HUES64 (cell line): ENCODE results near the gene ADNP.

Source experiments
- H3K27ac ChIP-seq: 2 replicates; pipeline ENCODE4 v1.7.0; 2013; ENCODE audit warnings: low read depth, low read length, inconsistent platforms
- H3K27me3 ChIP-seq: 2 replicates; pipeline ENCODE4 v1.6.1; 2013; ENCODE audit warnings: mild to moderate bottlenecking, low read length; ENCODE audit not compliant: insufficient read depth
- H3K36me3 ChIP-seq: 2 replicates; pipeline ENCODE4 v1.6.1; 2013; ENCODE audit warnings: mild to moderate bottlenecking, low read length; ENCODE audit not compliant: insufficient read depth
- H3K4me1 ChIP-seq: 2 replicates; pipeline ENCODE4 v1.6.1; 2013; ENCODE audit warnings: mild to moderate bottlenecking, low read length, moderate library complexity; ENCODE audit not compliant: insufficient read depth
- H3K4me3 ChIP-seq: 2 replicates; pipeline ENCODE4 v1.5.1; 2013; ENCODE audit warnings: mild to moderate bottlenecking, low read length, moderate library complexity
- H3K9ac ChIP-seq: 2 replicates; pipeline ENCODE4 v1.6.1; 2013; ENCODE audit warnings: mild to moderate bottlenecking, low read depth, low read length
- H3K9me3 ChIP-seq: 2 replicates; pipeline ENCODE4 v1.6.1; 2013; ENCODE audit warnings: low read depth, low read length; ENCODE audit not compliant: insufficient read depth
- WGBS: fragments of 150-250, 120-280 bp; methylation state at CpG from one replicate; pipeline ENCODE4 v1.1.7; 2013; ENCODE audit warnings: missing lambda C conversion rate; 5-methylcytosine and 5-hydroxymethylcytosine counted together

ADNP gene

DNA sequence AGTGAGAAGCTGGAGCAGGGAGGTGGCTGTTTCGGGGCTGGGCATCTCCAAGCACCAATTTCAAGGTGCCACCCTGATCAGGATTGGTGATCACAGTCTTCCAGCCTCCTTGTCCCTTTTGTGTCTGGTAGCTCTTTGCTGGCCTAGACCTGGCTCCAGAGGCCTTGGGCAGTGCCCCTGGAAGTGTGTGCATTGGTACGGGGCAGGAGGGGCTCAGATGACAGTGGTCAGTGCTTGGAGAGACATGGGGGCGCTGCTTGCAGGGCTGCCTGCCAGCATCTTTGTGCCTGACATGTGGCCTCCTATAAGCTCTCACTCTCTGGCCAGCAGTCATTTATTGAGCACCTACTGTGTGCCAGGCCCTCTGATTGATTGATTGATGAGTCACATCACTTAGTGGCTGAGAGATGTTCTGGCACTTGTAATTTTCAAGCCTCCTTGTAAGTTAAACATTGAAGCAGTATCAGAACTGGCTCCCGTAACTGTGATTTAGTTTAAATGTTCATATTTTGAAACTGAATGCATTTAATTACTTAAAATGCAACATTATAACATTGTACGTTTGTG lies 74.7 kb downstream of the ADNP start:
- Histone ChIP-seq H3K27ac (no peak overlapping the region), H3K4me1 (0 out of 2 replicates have a peak, but pooled peaks cover under 1% of the 10 kb centered on the region), H3K4me3 (no peak overlapping the region), H3K9ac (no peak overlapping the region), H3K9me3 (no peaks in the 10 kb centered on the region), H3K36me3 (no peaks in the 10 kb centered on the region), H3K27me3 (no peaks in the 10 kb centered on the region)
- 95% methylated on average over 4 of the region's 5 CpGs for WGBS

DNA sequence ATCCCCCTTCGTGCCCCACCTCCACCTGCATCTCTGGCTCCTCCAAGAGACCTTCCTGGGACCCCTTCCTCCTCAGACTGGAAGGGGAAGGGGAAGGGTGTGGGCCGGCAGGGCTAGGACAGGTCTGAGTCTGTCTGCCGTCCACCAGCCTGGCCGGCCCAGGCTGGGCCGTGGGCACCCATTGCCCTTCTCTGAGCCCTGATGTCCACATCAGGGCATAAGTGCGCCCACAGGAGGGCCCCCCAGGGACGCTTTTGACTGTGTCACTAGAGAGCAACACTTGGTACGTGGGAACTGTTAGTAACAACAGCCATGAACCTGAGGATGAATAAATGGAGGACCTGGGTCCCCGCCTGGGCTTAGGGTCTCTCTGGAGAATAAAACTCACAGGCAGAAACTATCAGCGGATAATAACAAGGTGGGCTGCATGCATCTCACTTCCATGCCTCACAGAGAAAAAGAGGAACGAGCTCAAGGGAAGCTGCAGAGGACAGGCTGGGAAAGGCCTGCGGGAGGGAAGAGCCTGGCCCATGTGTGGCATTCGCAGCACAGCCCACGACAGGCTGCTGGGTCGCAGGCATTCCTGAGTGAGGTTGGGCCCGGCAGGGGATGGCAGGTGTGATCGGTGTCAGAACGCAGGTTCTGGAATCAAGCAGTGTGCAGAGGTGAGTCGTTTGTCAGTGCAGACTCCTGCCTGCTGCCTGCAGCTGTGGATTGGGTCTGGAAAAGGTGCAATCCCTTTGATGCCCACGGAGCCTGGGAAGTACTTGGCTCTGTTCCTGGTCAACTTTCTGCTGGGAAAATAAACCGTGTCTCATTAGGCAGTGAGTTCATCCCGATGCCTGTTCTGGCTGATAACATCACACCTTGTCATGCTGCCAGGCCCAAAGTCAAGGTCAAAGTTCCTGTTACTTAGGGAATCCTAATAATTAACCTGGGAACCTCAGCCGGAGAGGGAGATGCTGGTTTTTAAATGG lies 75.5 kb downstream of the ADNP start:
- no peak overlapping the region for H3K27ac ChIP-seq
- 0 out of 2 replicates have a peak, but pooled peaks cover 7% of the 10 kb centered on the region for H3K4me1 ChIP-seq
- no peak overlapping the region for H3K9ac ChIP-seq
- H3K4me3 ChIP-seq = no peak overlapping the region
- H3K36me3 ChIP-seq = no peaks in the 10 kb centered on the region
- 74% methylated on average over 23 of the region's 23 CpGs for WGBS
- H3K9me3 ChIP-seq = no peaks in the 10 kb centered on the region
- H3K27me3 ChIP-seq = no peaks in the 10 kb centered on the region

DNA sequence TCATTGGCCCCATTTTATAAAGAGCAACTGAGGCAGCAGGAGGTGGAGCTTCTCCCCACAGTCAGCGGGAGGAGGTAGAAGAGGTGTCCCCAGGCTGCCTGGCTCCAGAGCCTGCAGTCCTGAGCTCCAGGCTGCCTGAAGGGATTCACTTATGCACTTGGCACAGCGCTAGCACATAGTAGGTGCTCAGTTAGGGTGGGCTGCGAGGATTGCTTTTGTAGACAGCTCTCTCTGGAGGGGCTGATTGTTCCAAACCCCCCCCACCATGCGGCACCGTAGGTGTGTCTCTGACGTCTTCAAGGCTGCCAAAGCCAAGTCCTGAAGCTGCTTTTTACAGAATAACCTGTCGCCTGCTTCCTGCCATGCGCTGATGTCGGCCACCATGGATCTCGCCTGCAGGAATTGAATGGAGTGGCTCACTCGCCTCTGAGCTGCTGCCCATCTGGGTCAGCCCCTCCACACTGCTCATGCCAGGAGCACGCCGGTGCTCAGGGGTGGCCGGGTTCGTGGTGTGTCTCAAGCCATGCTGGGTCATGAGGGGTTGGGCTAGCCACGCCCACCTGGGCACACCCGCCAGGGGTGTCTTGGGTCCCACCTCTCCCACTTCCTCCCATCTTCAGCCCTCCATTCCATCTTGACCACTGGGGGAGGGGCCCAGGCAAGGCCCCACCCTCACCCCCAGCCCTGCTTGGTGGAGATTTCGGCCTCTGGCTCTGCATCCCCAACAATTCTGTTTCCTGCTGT lies 76.6 kb downstream of the ADNP start:
- Histone ChIP-seq H3K27me3 (no peaks in the 10 kb centered on the region), H3K36me3 (no peaks in the 10 kb centered on the region), H3K4me3 (no peak overlapping the region), H3K9ac (no peak overlapping the region), H3K9me3 (no peaks in the 10 kb centered on the region), H3K4me1 (0 out of 2 replicates have a peak, but pooled peaks cover 7% of the 10 kb centered on the region), H3K27ac (no peak overlapping the region)
- 91% methylated on average over 18 of the region's 18 CpGs for WGBS

DNA sequence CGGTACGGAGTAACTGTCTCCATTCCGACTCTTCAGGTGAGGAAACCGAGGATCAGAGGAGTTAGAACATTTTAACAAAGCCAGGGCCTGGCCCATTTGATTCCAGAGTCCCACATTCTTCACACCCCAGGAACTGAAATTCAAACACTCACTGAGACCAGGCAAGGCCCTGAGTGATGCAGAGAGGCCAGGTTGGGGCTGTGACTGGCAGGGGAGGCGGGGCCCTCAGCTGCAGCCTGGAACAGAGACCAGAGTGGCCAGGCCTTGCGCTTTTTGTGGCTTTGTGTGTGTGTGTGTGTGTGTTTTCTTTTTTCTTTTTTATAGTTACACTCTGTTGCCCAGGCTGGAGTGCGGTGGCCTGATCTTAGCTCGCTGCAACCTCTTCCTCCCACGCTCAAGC lies 79.2 kb downstream of the ADNP start:
- no peaks in the 10 kb centered on the region for H3K27me3 ChIP-seq
- no peak overlapping the region for H3K9ac ChIP-seq
- no peak overlapping the region for H3K4me3 ChIP-seq
- 0 out of 2 replicates have a peak, but pooled peaks cover 7% of the 10 kb centered on the region for H3K4me1 ChIP-seq
- H3K27ac ChIP-seq = no peak overlapping the region
- H3K36me3 ChIP-seq = no peaks in the 10 kb centered on the region
- WGBS = 89% methylated on average over 9 of the region's 9 CpGs
- no peaks in the 10 kb centered on the region for H3K9me3 ChIP-seq

DNA sequence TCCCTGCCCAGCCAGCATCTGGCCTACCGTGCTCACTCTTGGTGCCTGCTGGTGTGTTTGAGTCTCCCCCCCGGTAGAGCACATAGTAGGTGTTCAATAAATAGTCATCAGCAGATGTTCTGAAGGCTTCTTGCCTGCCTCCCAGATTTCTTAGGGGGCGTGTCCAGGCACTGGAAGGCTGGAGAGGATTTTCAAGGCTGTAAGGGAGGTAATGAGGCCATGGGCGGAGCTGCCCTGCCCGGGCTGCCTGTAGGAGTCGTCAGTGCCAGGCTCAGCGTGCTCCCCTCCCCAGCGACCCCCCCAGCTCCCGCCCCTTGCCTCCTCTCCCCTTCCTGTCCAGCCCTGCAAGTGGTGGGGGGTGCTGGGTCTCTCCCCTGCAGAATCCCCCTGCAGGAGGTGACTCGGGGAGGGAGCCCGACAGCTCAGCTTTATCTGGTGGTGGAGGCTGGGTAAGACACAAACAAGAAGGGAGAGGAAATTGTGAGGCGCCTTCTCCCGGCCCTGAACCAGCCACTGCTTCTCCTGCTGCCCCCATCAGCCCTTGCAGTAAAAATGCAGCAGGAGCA lies 80.4 kb downstream of the ADNP start:
- Histone ChIP-seq H3K4me1 (0 out of 2 replicates have a peak, but pooled peaks cover 7% of the 10 kb centered on the region), H3K9me3 (no peaks in the 10 kb centered on the region), H3K9ac (no peak overlapping the region), H3K27ac (0 out of 2 replicates have a peak overlapping the region, but pooled peaks have one; percentile 35), H3K36me3 (no peaks in the 10 kb centered on the region), H3K27me3 (no peaks in the 10 kb centered on the region), H3K4me3 (no peak overlapping the region)
- 43% methylated on average over 10 of the region's 13 CpGs for WGBS

DNA sequence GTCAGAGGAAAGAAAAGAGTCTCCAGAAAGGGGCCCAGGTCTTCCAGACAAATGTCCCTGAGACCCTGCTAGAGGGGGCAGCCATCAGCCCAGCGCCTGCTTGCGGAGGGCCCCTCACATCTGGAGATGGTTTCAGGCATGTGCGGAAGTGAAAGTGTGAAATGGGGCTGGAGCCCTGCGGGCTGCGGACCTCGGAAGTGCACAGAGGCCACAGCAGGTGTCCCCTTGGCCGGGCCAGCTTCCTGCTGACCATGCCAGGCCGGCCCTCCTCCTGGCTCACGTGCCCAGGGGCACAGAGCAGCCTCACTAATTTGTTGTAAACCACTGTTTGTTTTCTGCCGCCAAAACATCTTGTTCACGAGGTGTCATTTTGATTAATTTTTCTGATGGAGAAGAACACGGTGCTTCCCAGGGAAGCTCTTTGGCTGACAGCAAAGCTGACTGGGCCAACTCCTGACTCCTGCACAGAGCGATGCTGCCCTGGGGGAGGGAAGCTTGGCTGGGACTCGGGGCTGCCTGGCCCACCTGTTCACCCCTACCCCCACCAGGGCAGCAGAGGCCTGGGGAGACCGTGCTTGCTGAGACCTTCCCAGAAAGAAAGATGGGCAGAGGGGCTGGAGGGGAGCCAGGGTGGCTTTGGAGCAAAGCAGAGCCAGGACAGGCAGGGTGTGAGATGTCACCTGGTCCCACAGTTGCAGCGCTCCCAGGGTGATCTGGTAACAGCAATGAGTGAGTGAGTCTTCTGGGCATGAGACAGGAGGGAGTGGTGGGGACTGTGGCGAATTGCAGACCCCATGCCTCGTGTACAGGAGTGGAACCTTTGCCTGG lies 82.2 kb downstream of the ADNP start:
- 0 out of 2 replicates have a peak, but pooled peaks cover 7% of the 10 kb centered on the region for H3K4me1 ChIP-seq
- H3K9me3 ChIP-seq = no peaks in the 10 kb centered on the region
- no peaks in the 10 kb centered on the region for H3K27me3 ChIP-seq
- no peak overlapping the region for H3K27ac ChIP-seq
- no peak overlapping the region for H3K9ac ChIP-seq
- no peak overlapping the region for H3K4me3 ChIP-seq
- no peaks in the 10 kb centered on the region for H3K36me3 ChIP-seq
- 63% methylated on average over 18 of the region's 18 CpGs for WGBS

DNA sequence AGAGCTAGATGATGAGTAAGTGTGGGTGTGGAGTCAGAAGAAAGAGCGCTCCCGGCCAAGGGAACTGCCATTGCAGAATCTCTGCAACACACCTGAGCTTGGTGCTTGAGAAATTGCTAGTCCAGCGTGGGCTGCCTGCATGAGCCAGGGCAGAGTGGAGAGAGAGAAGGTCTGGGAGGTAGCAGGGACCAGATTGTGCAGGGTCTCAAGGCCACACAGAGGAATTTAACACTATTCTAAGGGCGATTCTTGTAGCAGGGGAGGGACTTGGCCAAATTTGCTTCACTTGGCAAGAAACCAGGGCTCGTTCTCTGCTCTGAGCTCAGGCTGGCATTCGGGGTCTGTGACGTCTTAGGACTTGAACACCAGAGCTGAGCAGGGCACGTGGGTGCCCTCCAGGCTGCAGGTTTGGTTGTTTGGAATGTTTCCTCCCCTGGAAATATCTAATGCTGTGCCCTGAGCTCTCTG lies 82.9 kb downstream of the ADNP start:
- H3K36me3 ChIP-seq = no peaks in the 10 kb centered on the region
- H3K9me3 ChIP-seq = no peaks in the 10 kb centered on the region
- H3K27ac ChIP-seq = no peak overlapping the region
- 81% methylated on average over 8 of the region's 8 CpGs for WGBS
- no peaks in the 10 kb centered on the region for H3K27me3 ChIP-seq
- 0 out of 2 replicates have a peak, but pooled peaks cover 7% of the 10 kb centered on the region for H3K4me1 ChIP-seq
- H3K4me3 ChIP-seq = no peak overlapping the region
- H3K9ac ChIP-seq = no peak overlapping the region

DNA sequence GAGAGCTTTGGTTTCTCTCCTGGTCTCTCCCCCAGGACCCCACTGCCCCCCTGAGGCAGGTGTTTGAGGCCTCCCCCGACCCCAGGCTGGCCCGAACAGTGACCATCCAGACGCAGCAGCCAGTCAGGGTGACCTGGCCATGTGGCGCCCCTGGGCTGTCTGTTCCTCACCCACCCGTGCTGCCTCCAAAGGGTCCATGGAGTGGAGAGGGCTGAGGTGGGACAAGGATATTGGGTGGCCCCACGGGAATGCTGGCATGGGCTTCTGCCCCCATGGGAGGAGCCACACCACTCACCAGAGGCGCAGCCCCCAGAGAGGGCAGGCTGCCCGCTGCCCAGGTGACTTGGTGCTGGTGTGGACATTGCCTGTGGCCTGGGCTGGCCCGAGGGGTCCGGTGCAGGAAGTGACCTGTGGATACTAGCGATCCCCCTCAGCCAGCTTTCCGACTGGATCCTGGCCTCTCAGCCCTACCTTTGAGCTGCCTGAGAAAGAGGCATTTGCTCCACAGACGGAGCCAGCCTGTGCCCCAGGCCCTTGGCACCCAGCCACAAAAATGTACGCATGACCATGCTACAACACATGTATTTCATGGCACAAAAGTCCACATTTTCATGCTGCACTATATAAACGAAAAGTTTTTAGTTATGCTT lies 85.5 kb downstream of the ADNP start:
- H3K4me3 ChIP-seq = no peak overlapping the region
- no peaks in the 10 kb centered on the region for H3K4me1 ChIP-seq
- no peak overlapping the region for H3K27ac ChIP-seq

DNA sequence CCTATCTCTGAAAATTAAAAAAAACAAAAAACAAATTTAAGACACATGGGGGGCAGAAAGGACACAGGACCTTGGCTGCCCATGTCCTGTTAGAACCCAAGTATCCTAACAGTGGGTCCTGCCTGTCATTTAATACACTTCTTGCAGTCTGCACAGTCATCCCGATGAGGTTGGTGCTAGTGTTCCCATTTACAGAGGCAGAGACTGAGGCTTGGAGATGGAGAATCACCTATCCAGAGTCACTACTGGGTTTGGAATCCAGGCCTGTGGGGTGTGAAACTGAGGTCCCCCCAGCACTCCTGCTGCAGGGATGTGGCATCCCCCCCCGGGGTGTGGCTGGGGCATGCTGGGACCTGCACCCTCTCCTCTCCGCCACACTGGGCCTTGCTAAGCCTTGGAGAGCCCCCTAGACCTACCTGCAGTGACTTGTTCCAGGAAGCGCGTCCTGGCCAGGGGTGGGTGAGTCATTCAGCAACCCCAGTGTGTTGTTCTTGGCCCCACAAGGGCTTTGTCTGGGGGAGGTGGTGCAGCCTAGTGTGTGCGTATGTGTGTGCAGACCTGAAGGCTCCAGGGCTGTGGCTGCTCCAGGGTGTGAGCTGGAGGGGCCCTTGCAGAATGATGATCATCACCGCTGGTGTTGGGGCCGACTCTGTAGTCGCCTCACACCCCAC lies 86.7 kb downstream of the ADNP start:
- H3K4me1 ChIP-seq = no peaks in the 10 kb centered on the region
- H3K27ac ChIP-seq = no peak overlapping the region
- no peaks in the 10 kb centered on the region for H3K27me3 ChIP-seq
- 91% methylated on average over 9 of the region's 9 CpGs for WGBS
- H3K36me3 ChIP-seq = no peaks in the 10 kb centered on the region
- H3K9me3 ChIP-seq = no peaks in the 10 kb centered on the region
- H3K9ac ChIP-seq = no peak overlapping the region
- no peak overlapping the region for H3K4me3 ChIP-seq

More for the DNA sequence above, 85.5 kb downstream of the ADNP start:
- 95% methylated on average over 15 of the region's 15 CpGs for WGBS
- H3K9ac ChIP-seq = no peak overlapping the region
- H3K9me3 ChIP-seq = no peaks in the 10 kb centered on the region
- H3K36me3 ChIP-seq = no peaks in the 10 kb centered on the region
- H3K27me3 ChIP-seq = no peaks in the 10 kb centered on the region
